ENCODE results near the gene RIN1. TPM values are rescaled to one million over a fixed set of nuclear protein-coding genes. Genes with fewer than 3 reads are reported as not detected.

Gene RIN1
- total and polyA plus RNA-seq, 2 of the 13 experiments (the other 11 are each of a cell fraction or from before 2014, with no cell fraction given) = 2.4 to 4.1 TPM

- POLR2A ChIA-PET = interaction anchor here (0.6 to 5.7 kb wide), 30 partner anchors 9 to 576 kb away, joined by 3 to 121 read pairs (median 5); partner anchors contain the start of genes CCDC85B, CD248, DPP3 and MRPL11
- no peaks in the 10 kb centered on the region for H3K9me3 ChIP-seq (ENCODE audit: low read length)
- DNase-seq (ENCODE audit: low spot score) = peak; percentile 99
- peak within 1 kb of the TSS; percentile 97 for H3K27ac ChIP-seq (ENCODE audit: extremely low read length, insufficient read depth, low read length)
- in situ Hi-C loops (cut with HindIII; ENCODE audit: extremely low pct_ligation_motif_present, low pct_unique_long_range_greater_than_20kb) (no loop called here), intact Hi-C loops (cut with micrococcal nuclease; ENCODE audit: unreplicated experiment) (loop anchor here (2.0 kb wide), 1 partner anchor 20 kb away; the partner anchor contains the start of gene RAB1B)
- no TSS peak for BruUV-seq (replicated peaks)
- ATAC-seq = peak; percentile 90
- peaks cover 5 to 23% of the 10 kb centered on the region in 2 experiments; a peak in 4 of 5 replicates for H3K36me3 ChIP-seq (replicated peaks in 1 of 2; ENCODE audit: control insufficient read depth in 1 of 2, insufficient read depth in 2 of 2, low read length in 2 of 2)
- CTCF ChIA-PET (ENCODE audit: low intra/inter-chr PET ratio, low total read pairs) = interaction anchor here (1.0 kb wide), 1 partner anchor 20 kb away, joined by 3 read pairs; no protein-coding TSS in a partner anchor
- 2% methylated on average over 30 of the region's 87 CpGs for WGBS (ENCODE audit: low lambda C conversion rate)
- peak within 1 kb of the TSS; percentile 79 to 95 (median 88) for H3K4me3 ChIP-seq (replicated peaks in 1 of 3; ENCODE audit: insufficient read depth in 1 of 3, low read depth in 2 of 3, low read length in 3 of 3)
- H2AFZ ChIP-seq (ENCODE audit: low read length) = no peak within 1 kb of the TSS
- peaks cover 29% of the 10 kb centered on the region for H3K79me2 ChIP-seq (ENCODE audit: insufficient read depth, low read length)
- H3K4me2 ChIP-seq (ENCODE audit: low read depth, low read length) = peak within 1 kb of the TSS; percentile 94
- H4K20me1 ChIP-seq (ENCODE audit: insufficient read depth, low read length) = no peaks in the 10 kb centered on the region
- FAIRE-seq = peak; percentile 97
- peak within 1 kb of the TSS; percentile 96 for H3K9ac ChIP-seq (ENCODE audit: insufficient read depth, low read depth, low read length)
- peaks cover 61% of the 10 kb centered on the region for H3K4me1 ChIP-seq (ENCODE audit: insufficient read depth, low read length)
- H3K27me3 ChIP-seq (ENCODE audit: control insufficient read depth in 1 of 2, insufficient read depth in 2 of 2, low read length in 2 of 2) = peaks cover 0 to 22% of the 10 kb centered on the region in 2 experiments; a peak in 4 of 5 replicates
- TF ChIP-seq PCBP2 (optimal IDR thresholded peaks at IDR 0.05; ENCODE audit: low read depth, low read length, poor library complexity, severe bottlenecking) = no peak
- TF ChIP-seq HNF1A (IDR thresholded peaks at IDR 0.05; ENCODE audit: low read depth) = no peak
- TF ChIP-seq HNF1A (CRISPR knock-in tag; IDR thresholded peaks at IDR 0.05; ENCODE audit: borderline replicate concordance) = no peak; the same call in 1 of the 2 replicates
- peak; percentile 3; the same call in 1 of the 2 replicates for TF ChIP-seq CEBPB (IDR thresholded peaks at IDR 0.05; ENCODE audit: borderline replicate concordance, low read depth, low read length)
- TF ChIP-seq PITX1 (CRISPR knock-in tag; IDR thresholded peaks at IDR 0.05) = no peak; the same call in 1 of the 2 replicates
- TF ChIP-seq MXD1 (CRISPR knock-in tag; IDR thresholded peaks at IDR 0.05) = no peak
- no peak for TF ChIP-seq ZNF318 (CRISPR knock-in tag; IDR thresholded peaks at IDR 0.05)
- no peak for TF ChIP-seq TEAD3 (CRISPR knock-in tag; optimal IDR thresholded peaks at IDR 0.05; ENCODE audit: borderline replicate concordance)
- TF ChIP-seq ZNF839 (CRISPR knock-in tag; IDR thresholded peaks at IDR 0.05; ENCODE audit: borderline replicate concordance) = no peak
Measured at GRCh38 chr11:66288671-66289547, 47.3 kb downstream of the RIN1 start, which contains the start of gene YIF1A. TSS of gene YIF1A (minus strand) at chr11:66289143. CDS start at chr11:66288985, 158 bp downstream.

Measured in HepG2 (cell line).